Measurements from ENCODE around the gene MAP1LC3B.

MAP1LC3B gene

DNA sequence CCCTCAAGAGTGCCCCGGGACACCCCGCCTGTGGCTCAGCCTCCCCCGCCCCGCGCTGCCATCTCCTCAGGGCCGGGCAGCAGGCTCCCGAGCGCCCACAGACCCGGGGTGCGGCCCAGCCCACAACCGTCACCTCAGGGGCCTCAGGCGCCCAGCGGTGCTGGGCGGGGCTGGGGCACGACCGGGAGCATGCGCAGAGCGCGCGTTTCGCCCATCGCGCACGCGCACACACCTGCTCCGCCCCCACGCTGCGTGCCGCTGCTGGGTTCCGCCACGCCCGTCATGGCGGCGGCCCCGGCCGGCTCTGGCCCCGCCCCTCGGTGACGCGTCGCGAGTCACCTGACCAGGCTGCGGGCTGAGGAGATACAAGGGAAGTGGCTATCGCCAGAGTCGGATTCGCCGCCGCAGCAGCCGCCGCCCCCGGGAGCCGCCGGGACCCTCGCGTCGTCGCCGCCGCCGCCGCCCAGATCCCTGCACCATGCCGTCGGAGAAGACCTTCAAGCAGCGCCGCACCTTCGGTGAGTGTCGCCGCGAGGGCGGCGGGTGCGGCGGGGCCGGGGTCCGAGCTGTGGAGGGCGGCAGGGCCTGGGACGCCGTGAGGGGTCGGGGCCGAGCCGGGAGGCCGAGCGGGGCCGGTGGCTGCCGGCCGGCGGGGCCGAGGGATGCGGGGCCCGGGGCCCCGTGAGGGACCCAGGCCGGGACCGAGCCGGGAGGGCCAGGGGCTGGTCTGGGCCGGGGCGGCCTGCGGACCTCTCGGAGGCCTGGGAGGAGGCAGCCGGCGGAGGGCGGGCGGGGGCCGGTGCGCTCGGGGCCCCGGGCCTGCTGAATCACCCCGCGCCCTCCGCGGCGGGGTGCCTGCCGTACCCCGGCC lies at the start of gene MAP1LC3B:
MAP1LC3B (plus strand) TSS at position 387 of the 871 bp plus-strand sequence; CDS start at position 479, 92 bp downstream.
- Histone ChIP-seq H3K4me3 (peak within 1 kb of the TSS; percentile 58 to 93 (median 78)), H3K27ac (peak within 1 kb of the TSS; percentile 84 to 100 (median 97))

DNA sequence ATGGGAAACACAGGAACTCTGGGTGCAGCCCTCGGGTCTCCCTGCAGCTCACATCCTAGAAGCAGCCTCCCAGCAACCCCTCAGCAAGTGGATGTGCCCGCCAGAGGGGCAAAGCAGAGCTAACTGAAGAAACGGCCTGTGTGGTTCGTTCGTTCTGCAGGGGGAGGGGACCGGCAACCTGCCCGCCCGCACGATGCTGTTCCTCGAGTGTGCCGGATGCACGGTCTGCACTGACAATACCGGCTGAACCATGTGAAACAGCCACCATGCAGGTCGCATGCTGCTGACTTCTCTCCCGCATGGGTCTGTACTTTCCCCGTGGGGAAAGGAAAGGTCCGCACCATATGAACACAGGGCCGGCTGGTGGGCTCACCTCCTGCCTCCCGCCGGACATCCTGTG lies 49.6 kb upstream of the MAP1LC3B start:
- Histone ChIP-seq H3K27ac (no peak overlapping the region), H3K4me3 (no peak overlapping the region)

DNA sequence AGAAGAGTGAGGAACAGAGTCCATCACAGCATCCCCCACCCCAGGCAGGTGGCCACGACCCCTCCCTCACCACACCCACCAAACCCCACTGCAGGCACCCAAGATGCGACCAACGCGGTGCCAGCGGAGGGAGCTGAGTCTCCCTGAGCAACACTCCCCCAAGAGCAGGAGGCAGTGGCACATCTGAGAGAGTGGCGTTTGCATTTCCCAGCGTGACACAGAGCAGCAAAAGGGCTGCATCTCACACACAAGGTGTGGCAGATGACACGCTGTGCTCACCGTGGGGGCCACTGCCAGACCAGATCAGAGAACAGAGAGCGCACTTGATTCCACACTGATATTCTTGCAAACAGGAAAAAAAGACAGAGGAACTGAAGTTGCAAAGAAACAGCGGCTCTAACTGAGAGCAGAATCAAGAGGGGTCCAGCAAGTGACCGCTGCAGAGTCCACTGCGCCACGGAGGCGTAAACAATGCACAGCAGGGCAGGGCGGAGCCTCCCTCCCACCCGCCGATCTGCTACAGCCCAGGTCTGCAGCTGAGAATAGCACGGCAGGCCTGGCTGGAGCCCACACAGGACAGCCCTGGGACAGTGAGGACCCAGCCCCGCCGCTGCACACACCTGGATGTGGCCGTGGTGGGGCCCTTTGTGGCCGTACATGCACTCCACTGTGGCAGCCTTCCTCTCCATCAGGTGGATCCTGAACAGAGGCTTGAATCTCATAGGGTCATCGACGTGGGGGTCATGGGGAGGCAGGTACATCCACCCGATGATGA lies 49.0 kb upstream of the MAP1LC3B start:
- Histone ChIP-seq H3K4me3 (no peak overlapping the region), H3K27ac (no peak overlapping the region)

DNA sequence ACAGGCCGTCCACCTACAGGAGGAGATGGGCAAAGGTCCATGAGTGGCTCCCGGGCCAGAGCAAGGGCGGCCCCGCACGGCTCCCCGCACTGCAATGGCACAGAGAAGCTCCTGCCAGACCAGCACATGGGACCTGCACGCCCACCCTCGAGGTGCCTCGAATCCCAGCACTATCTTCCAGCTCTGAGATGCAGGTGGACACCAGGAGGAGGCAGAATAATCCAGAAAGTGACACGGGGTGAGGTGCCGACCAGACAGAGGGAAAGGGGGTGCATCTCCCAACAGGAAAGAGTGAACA lies 48.4 kb upstream of the MAP1LC3B start:
- no peak overlapping the region for H3K4me3 ChIP-seq
- peak overlapping the region in 1 of 21 experiments; percentile 22 for H3K27ac ChIP-seq

DNA sequence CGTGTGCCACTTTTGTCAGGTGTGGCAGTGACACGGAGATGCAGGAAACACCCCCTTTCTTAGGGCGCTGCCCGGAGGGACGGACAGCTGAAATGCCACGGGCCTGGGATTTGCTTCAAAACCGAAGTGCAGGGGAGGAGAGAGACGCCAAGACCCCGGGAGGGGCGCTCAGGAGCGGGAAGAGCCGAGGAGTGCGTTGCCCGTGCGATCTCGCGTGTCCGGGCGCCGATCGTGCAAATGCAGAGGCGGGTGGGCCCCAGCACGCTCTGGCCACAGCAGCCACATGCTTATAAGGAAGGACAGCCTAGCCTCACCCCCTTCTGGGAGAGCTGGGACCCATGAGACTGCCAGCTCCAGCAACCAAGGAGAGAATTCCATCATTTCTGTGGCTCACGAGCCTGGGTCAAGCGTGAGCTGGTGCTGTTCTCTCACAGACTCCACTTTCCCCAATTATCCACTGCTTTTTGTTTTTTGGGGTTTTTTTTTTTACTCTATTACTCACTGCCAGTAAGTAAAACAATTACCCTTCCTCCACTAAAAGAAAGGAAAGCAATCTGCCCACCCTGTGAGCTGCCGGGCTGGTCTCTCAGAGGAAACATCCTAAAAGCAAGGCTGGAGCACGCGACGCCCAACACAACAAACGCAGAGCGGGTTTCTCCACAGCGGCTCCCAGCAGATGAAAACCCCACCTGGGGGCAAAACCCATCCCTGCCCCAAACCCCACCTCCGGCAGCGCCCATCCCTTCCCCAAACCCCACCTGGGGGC lies 47.8 kb upstream of the MAP1LC3B start:
- H3K4me3 ChIP-seq, result no peak overlapping the region
- peak overlapping the region in 17 of 21 experiments; percentile 24 to 87 (median 61) for H3K27ac ChIP-seq

DNA sequence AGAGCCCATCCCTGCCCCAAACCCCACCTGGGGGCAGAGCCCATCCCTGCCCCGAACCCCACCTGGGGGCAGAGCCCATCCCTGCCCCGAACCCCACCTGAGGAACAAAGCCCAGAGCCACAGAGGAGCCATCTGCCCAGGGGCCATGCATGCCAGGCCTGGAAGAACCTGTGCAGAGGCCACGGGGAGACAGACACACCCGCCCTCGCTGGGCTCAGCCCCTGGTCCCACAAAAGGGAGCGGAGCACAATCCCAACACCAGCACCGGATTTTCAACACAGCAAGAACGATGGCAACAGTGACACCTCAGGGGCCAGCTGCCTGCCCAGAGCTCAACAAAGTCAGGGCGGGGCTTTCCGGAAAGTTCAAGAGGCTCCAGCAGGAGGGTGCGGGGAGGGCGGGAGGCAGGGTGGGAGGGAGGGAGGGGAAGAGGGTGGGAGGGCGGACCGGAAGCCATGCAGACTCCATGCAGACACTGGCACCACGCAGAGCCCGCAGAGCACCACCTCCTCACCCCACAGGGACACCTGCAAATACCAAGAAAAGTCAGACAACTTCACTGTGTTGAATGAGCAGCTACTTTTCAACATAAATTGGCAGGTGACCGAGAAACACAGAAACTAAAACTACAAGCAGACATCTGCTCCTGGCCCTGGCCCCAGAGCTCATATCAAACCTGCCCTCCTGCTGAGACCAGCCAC lies 47.1 kb upstream of the MAP1LC3B start:
- Histone ChIP-seq H3K27ac (peak overlapping the region in 17 of 21 experiments; percentile 24 to 87 (median 62)), H3K4me3 (no peak overlapping the region)

DNA sequence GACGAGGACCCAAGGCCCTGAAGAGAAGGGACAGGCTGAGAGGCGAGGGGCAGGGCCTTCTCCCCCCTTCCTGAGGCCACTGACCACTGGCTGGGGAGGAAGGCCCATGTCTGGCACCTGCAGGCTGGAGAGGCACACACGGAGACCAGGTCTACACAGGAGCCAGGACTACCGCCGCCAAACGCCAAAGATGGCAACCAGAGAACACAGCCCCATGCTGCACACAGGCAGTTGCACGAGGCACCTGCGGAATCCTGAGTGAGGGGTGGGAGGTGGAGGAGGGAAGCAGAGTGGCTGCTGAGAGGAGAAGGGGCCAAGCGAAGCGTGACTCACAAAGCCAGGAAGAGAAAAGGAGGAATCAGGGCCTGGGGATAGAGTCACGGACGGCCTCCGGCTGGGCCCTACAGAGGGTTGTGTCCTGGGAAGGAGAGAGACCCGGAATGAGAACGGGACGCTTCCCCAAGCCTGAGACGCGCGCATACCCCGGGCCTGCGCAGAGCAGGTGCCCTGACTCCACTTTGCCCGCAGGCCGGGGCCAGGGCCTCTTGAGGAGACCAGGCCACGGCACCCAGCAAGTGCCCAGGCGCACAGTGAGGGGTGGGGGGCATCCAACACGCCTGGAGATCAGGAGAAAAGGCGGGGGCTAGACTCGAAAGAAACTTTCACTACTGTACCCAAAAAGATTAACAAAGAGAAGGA lies 46.3 kb upstream of the MAP1LC3B start:
- H3K4me3 ChIP-seq, result no peak overlapping the region
- H3K27ac ChIP-seq, result peak overlapping the region in 14 of 21 experiments; percentile 5 to 87 (median 60)

DNA sequence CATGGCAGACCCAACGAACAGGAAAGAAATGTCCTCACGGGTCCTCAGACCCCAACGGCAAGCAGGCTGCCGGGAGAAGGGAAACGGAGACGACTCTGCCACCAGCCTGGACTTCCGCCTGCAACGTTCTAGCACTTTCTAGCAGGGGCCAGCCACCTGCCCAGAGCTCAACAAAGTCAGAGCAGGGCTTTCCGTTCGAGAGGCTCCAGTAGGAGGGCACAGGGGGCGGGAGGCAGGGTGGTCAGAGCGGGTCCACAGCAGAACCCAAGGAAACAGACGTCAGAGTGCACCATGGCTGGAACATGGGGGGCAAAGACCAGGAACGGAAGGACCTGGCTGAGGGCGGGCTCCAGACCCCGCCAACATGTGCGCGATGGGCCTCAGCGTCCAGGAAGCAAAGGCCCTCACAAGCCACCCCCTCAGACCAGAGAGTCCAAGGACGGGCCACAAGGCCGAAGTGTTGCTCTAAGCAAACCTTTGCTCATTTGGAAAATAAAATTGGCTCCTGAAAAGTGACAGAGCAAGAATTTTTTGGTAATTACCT lies 45.5 kb upstream of the MAP1LC3B start:
- H3K4me3 ChIP-seq, result no peak overlapping the region
- H3K27ac ChIP-seq, result peak overlapping the region in 1 of 21 experiments; percentile 55

DNA sequence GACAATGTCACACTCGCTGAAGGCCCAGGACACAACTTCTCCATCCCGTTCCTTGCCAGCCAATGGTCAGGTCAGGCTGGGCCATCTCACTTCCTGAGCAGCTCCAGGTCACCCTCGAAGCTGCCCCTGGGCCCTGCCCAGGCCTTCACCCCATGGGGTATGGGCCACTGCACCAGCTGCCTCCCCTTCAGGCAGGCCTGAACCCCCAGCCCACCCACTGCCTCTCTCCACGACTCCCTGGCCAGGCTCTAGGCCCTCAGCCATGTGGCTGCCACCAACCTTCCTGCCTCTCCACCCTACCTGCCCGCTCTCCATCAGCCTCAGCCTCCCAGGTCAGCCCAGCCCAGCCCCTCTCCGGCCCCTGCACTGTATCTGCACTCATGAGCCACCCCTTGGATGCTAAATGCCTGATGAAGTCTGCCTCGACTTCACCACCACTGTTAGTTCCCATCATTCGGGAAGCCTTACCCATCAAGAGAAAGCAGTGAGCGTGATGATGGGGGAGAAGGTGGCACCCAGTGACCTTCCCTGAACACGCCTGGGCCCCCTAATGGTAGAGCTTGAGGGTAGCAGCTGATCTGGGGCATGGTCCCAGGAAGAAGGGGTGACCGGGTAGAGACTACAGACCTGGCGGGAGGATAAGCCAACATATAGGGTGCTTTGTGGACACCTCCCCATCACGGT lies 44.1 kb upstream of the MAP1LC3B start:
- H3K27ac ChIP-seq, result no peak overlapping the region
- H3K4me3 ChIP-seq, result no peak overlapping the region

DNA sequence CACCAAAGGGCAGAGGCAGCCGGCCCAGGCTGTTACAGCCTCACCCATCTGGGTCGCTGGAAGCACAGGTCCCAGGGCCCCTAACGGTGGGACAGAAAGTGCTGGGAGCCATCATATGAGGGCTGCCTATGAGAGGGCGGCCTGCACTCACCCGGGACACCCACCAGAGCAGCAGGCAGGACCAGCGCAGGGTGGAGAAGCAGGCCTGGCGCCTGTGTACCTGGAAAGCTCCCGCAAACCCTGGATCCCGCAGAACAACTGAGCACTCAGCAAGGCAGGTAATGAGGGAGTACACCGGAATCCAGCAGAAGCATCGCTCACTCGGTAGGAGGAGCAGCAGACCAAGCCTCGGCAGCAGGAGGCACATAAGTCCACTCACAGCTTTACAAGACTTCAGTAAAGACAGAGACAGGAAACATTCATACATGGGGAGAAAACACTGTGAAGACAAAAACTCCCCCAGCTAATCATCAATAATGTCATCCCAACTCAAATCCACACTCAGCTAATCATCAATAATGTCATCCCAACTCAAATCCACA lies 43.4 kb upstream of the MAP1LC3B start:
- H3K27ac ChIP-seq, result no peak overlapping the region
- no peak overlapping the region for H3K4me3 ChIP-seq

DNA sequence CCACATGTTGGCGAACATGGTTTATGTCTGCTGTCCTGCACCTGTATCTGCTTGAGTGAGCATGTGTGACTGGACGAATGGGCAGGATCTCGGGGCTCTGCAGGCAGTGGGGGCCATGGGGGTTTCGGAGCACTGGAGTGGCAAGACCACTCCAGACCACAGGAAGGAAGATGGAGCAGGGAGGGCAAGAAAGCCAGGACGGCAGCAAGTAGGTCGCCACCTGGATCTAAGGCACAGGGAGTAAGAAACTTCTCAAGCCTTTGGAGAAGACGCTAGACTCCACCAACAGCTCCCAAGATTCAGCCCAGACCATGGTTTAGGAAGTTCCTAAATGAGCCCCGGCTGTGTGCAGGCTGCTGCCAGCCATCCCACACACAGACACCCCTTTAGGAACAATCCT lies 42.1 kb upstream of the MAP1LC3B start:
- H3K27ac ChIP-seq, result peak overlapping the region in 1 of 21 experiments; percentile 8
- H3K4me3 ChIP-seq, result no peak overlapping the region

DNA sequence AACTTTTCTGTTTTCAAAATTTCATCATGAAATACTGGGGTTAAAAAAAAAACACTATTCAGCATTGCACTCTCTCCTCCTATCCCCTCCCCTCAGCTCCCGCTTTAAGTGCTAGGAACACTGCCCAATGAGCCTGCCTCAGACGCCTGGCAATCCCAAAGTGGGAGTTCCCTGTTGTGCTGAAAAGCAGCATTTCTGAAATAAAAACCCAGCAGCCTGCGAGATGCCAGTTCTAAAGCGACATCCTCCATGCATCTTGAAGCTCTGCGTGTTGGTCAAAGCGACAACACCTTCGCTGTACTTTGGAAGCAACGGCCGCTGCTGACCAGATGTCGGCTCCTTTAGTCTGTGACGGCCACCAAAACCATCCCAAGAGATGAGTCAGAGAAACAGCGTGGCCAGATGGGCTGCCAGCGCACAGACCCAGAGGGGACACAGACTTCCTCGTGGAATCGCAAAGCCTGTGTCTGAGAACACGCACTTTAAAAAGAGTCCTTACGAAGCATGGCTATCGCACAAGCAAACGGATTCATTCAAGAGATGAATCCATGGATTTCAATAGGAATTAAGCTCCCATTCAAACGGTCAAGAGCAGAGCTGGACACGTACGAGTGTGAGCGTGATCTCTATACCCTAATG lies 41.3 kb upstream of the MAP1LC3B start:
- Histone ChIP-seq H3K4me3 (no peak overlapping the region), H3K27ac (peak overlapping the region in 13 of 21 experiments; percentile 3 to 50 (median 27))

DNA sequence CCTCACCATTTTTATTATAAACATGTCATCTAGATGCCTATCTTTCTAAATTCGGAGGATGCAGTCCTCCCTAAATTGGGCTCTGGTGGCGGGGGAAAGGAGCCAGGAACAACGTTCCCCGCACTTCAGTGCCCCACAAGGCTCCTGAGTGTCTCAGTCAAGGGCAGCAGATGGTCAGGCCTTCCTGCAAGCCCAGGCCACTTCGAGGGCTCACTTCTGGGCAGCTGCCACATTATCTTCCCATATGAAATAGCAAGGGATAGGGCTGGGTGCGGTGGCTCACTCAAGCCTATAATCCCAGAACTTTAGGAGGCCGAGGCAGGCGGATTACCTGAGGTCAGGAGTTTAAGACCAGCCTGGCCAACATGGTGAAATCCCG lies 40.8 kb upstream of the MAP1LC3B start:
- H3K4me3 ChIP-seq, result no peak overlapping the region
- H3K27ac ChIP-seq, result peak overlapping the region in 13 of 21 experiments; percentile 3 to 50 (median 27)

DNA sequence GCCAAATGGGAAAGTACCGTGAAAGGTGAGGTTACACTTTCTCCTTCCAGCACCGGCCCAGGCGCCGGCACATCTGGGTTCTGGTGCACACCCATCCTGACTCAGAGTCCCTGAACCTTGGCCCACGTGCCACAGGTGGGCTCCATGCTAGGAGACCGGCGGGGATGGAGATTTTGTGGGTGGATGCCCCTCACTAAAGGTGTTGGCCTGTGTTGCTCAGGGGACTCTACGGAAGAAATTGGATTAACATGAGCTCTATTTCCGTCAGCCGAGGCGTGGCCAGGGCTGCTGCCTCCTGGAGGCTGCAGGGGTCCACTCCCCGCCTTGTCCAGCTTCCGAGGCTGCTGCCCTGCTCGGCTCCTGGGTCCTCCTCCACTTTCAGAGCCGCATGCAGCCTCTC lies 39.3 kb upstream of the MAP1LC3B start:
- Histone ChIP-seq H3K4me3 (no peak overlapping the region), H3K27ac (no peak overlapping the region)

DNA sequence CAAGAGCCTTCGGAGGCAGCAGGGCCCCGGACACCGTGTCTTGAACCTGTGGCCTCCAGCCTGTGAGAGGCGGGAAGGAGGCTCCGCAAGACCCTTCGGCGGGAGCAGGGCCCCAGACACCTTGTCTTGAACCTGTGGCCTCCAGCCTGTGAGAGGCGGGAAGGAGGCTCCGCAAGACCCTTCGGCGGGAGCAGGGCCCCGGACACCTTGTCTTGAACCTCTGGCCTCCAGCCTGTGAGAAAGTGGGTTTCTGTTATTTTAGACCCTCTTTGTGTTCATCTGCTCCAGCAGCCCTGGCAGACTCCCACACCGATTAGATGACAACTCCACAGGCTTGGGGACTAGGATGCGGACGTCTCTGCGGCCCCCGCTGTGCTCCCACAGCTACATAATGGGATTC lies 38.5 kb upstream of the MAP1LC3B start:
- no peak overlapping the region for H3K27ac ChIP-seq

DNA sequence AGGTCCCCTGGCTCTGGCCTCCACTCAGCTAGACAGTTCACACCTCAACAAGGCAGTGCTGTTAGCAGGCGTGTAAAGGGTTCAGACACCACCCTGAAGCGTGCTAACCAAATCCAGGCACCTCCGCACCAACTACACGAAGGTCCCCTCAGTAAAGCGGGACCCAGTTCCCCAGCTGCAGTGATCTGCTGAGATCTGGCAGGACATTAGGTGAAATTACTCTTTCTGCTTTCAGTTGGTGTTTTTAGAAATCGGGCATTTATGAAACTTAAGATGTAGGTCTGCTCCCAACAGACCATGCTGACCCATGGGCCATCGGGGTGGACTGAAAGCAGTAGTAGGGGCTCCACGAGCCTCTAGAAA lies 35.7 kb upstream of the MAP1LC3B start:
- Histone ChIP-seq H3K4me3 (no peak overlapping the region), H3K27ac (no peak overlapping the region)

More for the DNA sequence above, 38.5 kb upstream of the MAP1LC3B start:
- H3K4me3 ChIP-seq, result no peak overlapping the region

DNA sequence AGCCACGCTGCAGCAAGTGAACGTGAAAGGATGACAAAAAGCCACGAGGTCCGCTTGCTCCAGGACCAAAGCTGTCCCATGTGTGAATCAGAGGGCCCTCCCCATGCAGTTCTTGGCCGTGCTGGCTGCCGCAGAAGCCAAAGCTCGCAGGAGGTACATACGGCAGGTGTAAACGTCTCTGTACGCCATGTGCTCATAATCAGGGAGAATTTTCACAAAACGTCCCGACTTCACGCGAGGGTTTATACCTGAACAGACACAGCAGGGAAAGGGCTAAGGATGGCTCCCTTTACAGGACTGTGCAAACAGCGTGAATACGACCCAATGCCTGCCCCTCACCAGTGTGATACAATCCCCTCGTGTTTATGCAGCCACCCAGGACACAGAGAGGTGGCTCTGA lies 33.9 kb upstream of the MAP1LC3B start:
- Histone ChIP-seq H3K27ac (no peak overlapping the region), H3K4me3 (no peak overlapping the region)
